ENCODE data around the gene RNF125. TPM values are rescaled to one million over a fixed set of nuclear protein-coding genes. Genes with fewer than 3 reads are reported as not detected.

RNF125 gene
- total and polyA plus RNA-seq, 9 of the 15 experiments (the other 6 are each of a cell fraction or from before 2014, with no cell fraction given) = 0.01 to 0.29 (median 0.07) TPM; not detected in 1

GRCh38 chr18:32111706-32112105 is 93.1 kb downstream of the RNF125 start:
- ChIA-PET CTCF (ENCODE audit: low intra/inter-chr PET ratio) (no interaction called here), POLR2A (interaction anchor here (0.6 to 1.6 kb wide), 3 partner anchors 14 to 203 kb away, joined by 4 to 6 read pairs (median 5); no protein-coding TSS in a partner anchor)
- Histone ChIP-seq H3K9me3 (replicated peaks; ENCODE audit: control insufficient read depth, insufficient read depth, low read depth, low read length) (no peaks in the 10 kb centered on the region), H4K20me1 (replicated peaks; ENCODE audit: control insufficient read depth, insufficient read depth, low read length) (no peaks in the 10 kb centered on the region; the same call in 1 of the 2 replicates), H3K79me2 (ENCODE audit: control insufficient read depth, insufficient read depth, low read length) (peaks cover 95% of the 10 kb centered on the region), H2AFZ (ENCODE audit: low read depth, low read length) (no peak overlapping the region), H3K27ac (ENCODE audit: extremely low read depth, low read depth, low read length) (no peak overlapping the region), H3K9me1 (ENCODE audit: control insufficient read depth, insufficient read depth, low read length) (no peaks in the 10 kb centered on the region), H3K4me2 (ENCODE audit: insufficient read depth, low read length) (no peak overlapping the region), H3K36me3 (ENCODE audit: control insufficient read depth, insufficient read depth, low read length) (peaks cover 76% of the 10 kb centered on the region), H3K9ac (ENCODE audit: insufficient read depth in 1 of 2, low read depth in 2 of 2, low read length in 2 of 2) (no peak overlapping the region), H3K27me3 (ENCODE audit: control insufficient read depth in 2 of 2, insufficient read depth in 2 of 2, low read length in 2 of 2) (no peaks in the 10 kb centered on the region), H3K4me1 (replicated peaks in 1 of 2; ENCODE audit: control insufficient read depth in 2 of 2, insufficient read depth in 2 of 2, low read length in 2 of 2) (no peaks in the 10 kb centered on the region), H3K4me3 (no peak overlapping the region)
- no peak for ATAC-seq
- intact Hi-C loops (cut with micrococcal nuclease) = no loop called here
- in situ Hi-C loops (cut with MboI) = no loop called here
- no peak for FAIRE-seq
- TF ChIP-seq STAT5A (IDR thresholded peaks at IDR 0.05; ENCODE audit: borderline replicate concordance, low read length) = no peak
- TF ChIP-seq HDAC8 (tag; IDR thresholded peaks at IDR 0.05) = no peak
- TF ChIP-seq, protein P1, sequence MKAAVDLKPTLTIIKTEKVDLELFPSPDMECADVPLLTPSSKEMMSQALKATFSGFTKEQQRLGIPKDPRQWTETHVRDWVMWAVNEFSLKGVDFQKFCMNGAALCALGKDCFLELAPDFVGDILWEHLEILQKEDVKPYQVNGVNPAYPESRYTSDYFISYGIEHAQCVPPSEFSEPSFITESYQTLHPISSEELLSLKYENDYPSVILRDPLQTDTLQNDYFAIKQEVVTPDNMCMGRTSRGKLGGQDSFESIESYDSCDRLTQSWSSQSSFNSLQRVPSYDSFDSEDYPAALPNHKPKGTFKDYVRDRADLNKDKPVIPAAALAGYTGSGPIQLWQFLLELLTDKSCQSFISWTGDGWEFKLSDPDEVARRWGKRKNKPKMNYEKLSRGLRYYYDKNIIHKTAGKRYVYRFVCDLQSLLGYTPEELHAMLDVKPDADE (conservative IDR thresholded peaks at IDR 0.05; ENCODE audit: control insufficient read depth, low read depth, low read length) = no peak
- no peak for TF ChIP-seq ZNF583 (CRISPR knock-in tag; IDR thresholded peaks at IDR 0.05)
- no peak for TF ChIP-seq MEF2A (IDR thresholded peaks at IDR 0.05; ENCODE audit: control insufficient read depth, low read depth, low read length)
- no peak for TF ChIP-seq ASH1L (IDR thresholded peaks at IDR 0.05; ENCODE audit: borderline replicate concordance, low read depth, partially characterized antibody)
- no peak for TF ChIP-seq ARNT (IDR thresholded peaks at IDR 0.05)
- TF ChIP-seq GTF2E2 (tag; IDR thresholded peaks at IDR 0.05) = no peak
- no peak for TF ChIP-seq ERF (CRISPR knock-in tag; IDR thresholded peaks at IDR 0.05)
- TF ChIP-seq THRB (CRISPR knock-in tag; conservative IDR thresholded peaks at IDR 0.05) = no peak
- TF ChIP-seq, protein P2, sequence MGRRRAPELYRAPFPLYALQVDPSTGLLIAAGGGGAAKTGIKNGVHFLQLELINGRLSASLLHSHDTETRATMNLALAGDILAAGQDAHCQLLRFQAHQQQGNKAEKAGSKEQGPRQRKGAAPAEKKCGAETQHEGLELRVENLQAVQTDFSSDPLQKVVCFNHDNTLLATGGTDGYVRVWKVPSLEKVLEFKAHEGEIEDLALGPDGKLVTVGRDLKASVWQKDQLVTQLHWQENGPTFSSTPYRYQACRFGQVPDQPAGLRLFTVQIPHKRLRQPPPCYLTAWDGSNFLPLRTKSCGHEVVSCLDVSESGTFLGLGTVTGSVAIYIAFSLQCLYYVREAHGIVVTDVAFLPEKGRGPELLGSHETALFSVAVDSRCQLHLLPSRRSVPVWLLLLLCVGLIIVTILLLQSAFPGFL (CRISPR knock-in tag; IDR thresholded peaks at IDR 0.05) = no peak
- no TSS peak for BruUV-seq (replicated peaks)
- DNase-seq (ENCODE audit: extremely low read depth in 1 of 4, low spot score in 3 of 4) = no peak
- WGBS (ENCODE audit: insufficient coverage, low coverage, missing lambda C conversion rate) = 76% methylated on average over 3 of the region's 3 CpGs
